HEK293 (cell line): ENCODE measurements around the gene C17orf58.

ENCODE experiments used
- CTCF ChIP-seq: fragments of 450-650 bp; formaldehyde crosslinking; IDR thresholded peaks from 2 replicates; pipeline ENCODE4 v1.5.1; 2016; ENCODE audit warnings: missing biosample characterization, missing genetic modification characterization
- PBX3 ChIP-seq: sonication (generic); formaldehyde crosslinking; IDR thresholded peaks from 2 replicates; pipeline ENCODE4 v1.8.1; 2022; ENCODE audit warnings: mild to moderate bottlenecking, moderate library complexity, missing genetic modification reagents
- REST ChIP-seq: fragments of 450-650 bp; formaldehyde crosslinking; IDR thresholded peaks from 2 replicates; pipeline ENCODE4 v1.5.1; 2016; ENCODE audit warnings: missing biosample characterization, missing genetic modification characterization
- TCF7L2 ChIP-seq: IDR thresholded peaks from 2 replicates; pipeline ENCODE4 v1.6.1; 2011; ENCODE audit warnings: low read depth, mild to moderate bottlenecking, inconsistent platforms, low read length, moderate library complexity, borderline replicate concordance
- ZBTB26 ChIP-seq: fragments of 450-650 bp; formaldehyde crosslinking; optimal IDR thresholded peaks from 2 replicates; pipeline ENCODE3; 2016; ENCODE audit warnings: missing biosample characterization, mild to moderate bottlenecking, missing genetic modification characterization
- ZNF10 ChIP-seq: fragments of 450-650 bp; formaldehyde crosslinking; IDR thresholded peaks from 2 replicates; pipeline ENCODE4 v1.5.1; 2017; ENCODE audit warnings: missing biosample characterization, missing genetic modification characterization
- ZNF112 ChIP-seq: fragments of 450-650 bp; formaldehyde crosslinking; IDR thresholded peaks from 2 replicates; pipeline ENCODE4 v1.5.0; 2017; ENCODE audit warnings: missing biosample characterization, missing genetic modification characterization
- ZNF132 ChIP-seq: fragments of 450-650 bp; formaldehyde crosslinking; IDR thresholded peaks from 2 replicates; pipeline ENCODE4 v1.5.1; 2017; ENCODE audit warnings: missing biosample characterization, missing genetic modification characterization, borderline replicate concordance
- ZNF175 ChIP-seq: fragments of 450-650 bp; formaldehyde crosslinking; IDR thresholded peaks from 2 replicates; pipeline ENCODE4 v1.5.1; 2016; ENCODE audit warnings: missing biosample characterization, missing genetic modification characterization
- ZNF239 ChIP-seq: fragments of 450-650 bp; formaldehyde crosslinking; IDR thresholded peaks from 2 replicates; pipeline ENCODE4 v1.5.1; 2016; ENCODE audit warnings: missing biosample characterization, missing genetic modification characterization
- ZNF549 ChIP-seq: fragments of 450-650 bp; IDR thresholded peaks from 2 replicates; pipeline ENCODE4 v1.5.1; 2018; ENCODE audit warnings: missing biosample characterization, missing genetic modification characterization, mild to moderate bottlenecking, inconsistent platforms, moderate library complexity
- ZNF610 ChIP-seq: fragments of 450-650 bp; formaldehyde crosslinking; IDR thresholded peaks from 2 replicates; pipeline ENCODE4 v1.5.1; 2016; ENCODE audit warnings: missing biosample characterization, missing genetic modification characterization, borderline replicate concordance
- ZNF624 ChIP-seq: fragments of 450-650 bp; formaldehyde crosslinking; IDR thresholded peaks from 2 replicates; pipeline ENCODE4 v1.5.1; 2017; ENCODE audit warnings: missing biosample characterization, missing genetic modification characterization

GRCh38 chr17:67974598-67975066 lies 21.6 kb downstream of the C17orf58 start:
- TF ChIP-seq CTCF (no peak), PBX3 (CRISPR knock-in tag) (no peak), ZNF112 (tag by site-specific recombination) (no peak), ZNF610 (tag by site-specific recombination) (no peak), TCF7L2 (no peak), ZNF549 (tag by site-specific recombination) (no peak), REST (tag by site-specific recombination) (no peak), ZBTB26 (tag by site-specific recombination) (no peak), ZNF132 (tag by site-specific recombination) (no peak), ZNF239 (tag by site-specific recombination) (no peak), ZNF175 (tag by site-specific recombination) (no peak), ZNF624 (tag by site-specific recombination) (no peak), ZNF10 (tag by site-specific recombination) (no peak)
